H4 (cell line): Measurements from ENCODE around the gene U2AF1L4. TPM values are rescaled to one million over a fixed set of nuclear protein-coding genes. Genes with fewer than 3 reads are reported as not detected.

Source experiments
- DNase-seq: peaks from one replicate; pipeline ENCODE4 v3.0.0-alpha.2; 2015; ENCODE audit warnings: low spot score
- total RNA-seq: library from RNA; depleted of rRNA; stranded (reverse); fragments of >200 nt; shearing (Covaris generic); gene quantifications from 2 replicates; pipeline ENCODE4 v1.2.3, GENCODE V29; 2014

The U2AF1L4 gene
- total RNA-seq, 1 experiment from 2014 or later, result 27.5 TPM

- DNase-seq, result no peak
Observed at GRCh38 chr19:35757231-35757748, 12.1 kb upstream of the U2AF1L4 start.

GRCh38 chr19:35756377-35757230 is 11.4 kb upstream of the U2AF1L4 start, which contains the start of gene HSPB6:
Gene HSPB6, minus strand, starts transcription at chr19:35757029. Its CDS starts 21 bp downstream, at chr19:35757008.
- no peak for DNase-seq

- DNase-seq, result no peak
Observed at GRCh38 chr19:35755550-35756376, 10.5 kb upstream of the U2AF1L4 start.

GRCh38 chr19:35755131-35755549 is 9.9 kb upstream of the U2AF1L4 start:
- no peak for DNase-seq

GRCh38 chr19:35754370-35755130 is 9.3 kb upstream of the U2AF1L4 start:
- no peak for DNase-seq

GRCh38 chr19:35753634-35754369 is 8.6 kb upstream of the U2AF1L4 start:
- no peak for DNase-seq

GRCh38 chr19:35752746-35753350 is 7.6 kb upstream of the U2AF1L4 start:
- no peak for DNase-seq

GRCh38 chr19:35751839-35752745 is 6.9 kb upstream of the U2AF1L4 start:
- DNase-seq, result no peak

- DNase-seq, result no peak
Observed at GRCh38 chr19:35750167-35750566, 4.9 kb upstream of the U2AF1L4 start.

GRCh38 chr19:35748106-35749020 is 3.1 kb upstream of the U2AF1L4 start, which contains the start of gene LIN37:
Gene LIN37, plus strand, starts transcription at chr19:35748576. Its CDS starts 149 bp downstream, at chr19:35748725.
- DNase-seq, result peak; percentile 100

GRCh38 chr19:35746531-35746930 is 1.3 kb upstream of the U2AF1L4 start:
- DNase-seq, result no peak

GRCh38 chr19:35746087-35746462 is 857 bp upstream of the U2AF1L4 start:
- DNase-seq, result no peak

- DNase-seq, result peak; percentile 97
Observed at GRCh38 chr19:35744430-35745327, 539 bp downstream of the U2AF1L4 start.

GRCh38 chr19:35743640-35744429 is 1.4 kb downstream of the U2AF1L4 start:
- DNase-seq, result no peak

GRCh38 chr19:35742121-35742724 is 3.0 kb downstream of the U2AF1L4 start, which contains the start of gene IGFLR1:
Gene IGFLR1, minus strand, starts transcription at chr19:35742452. Its CDS starts 1,272 bp downstream, at chr19:35741180.
- DNase-seq, result no peak

GRCh38 chr19:35741203-35741515 is 4.1 kb downstream of the U2AF1L4 start:
- DNase-seq, result no peak
